CD8-positive, alpha-beta memory T cell (primary cell): ENCODE measurements around the gene MAGI1. TPM values are rescaled to one million over a fixed set of nuclear protein-coding genes. Genes with fewer than 3 reads are reported as not detected.

ENCODE experiments used
- CTCF ChIA-PET: fragments of 350-600 bp; sonication (Branson Sonifier 250); formaldehyde crosslinking; loops from one replicate; lab custom pipeline; 2021; ENCODE audit warnings: antibody characterized with exemption; lab: Charles Lee
- POLR2A ChIA-PET: fragments of 350-600 bp; sonication (Branson Sonifier 250); formaldehyde crosslinking; loops from one replicate; lab custom pipeline; 2021; ENCODE audit warnings: antibody characterized with exemption; lab: Charles Lee
- DNase-seq, 5 donors: peaks; one replicate each; pipeline versions ENCODE4 v3.0.0 to v3.0.0-alpha.2; 2020 to 2022; ENCODE audit warnings: mixed read lengths in 1 of 5
- H3K27ac ChIP-seq: one replicate; pipeline ENCODE4 v1.7.0; 2013; ENCODE audit warnings: low read depth, mild to moderate bottlenecking, low read length, moderate library complexity
- H3K27me3 ChIP-seq: 2 replicates; pipeline ENCODE4 v1.7.0; 2013; ENCODE audit warnings: low read length, mild to moderate bottlenecking; ENCODE audit not compliant: insufficient read depth, poor library complexity, severe bottlenecking
- H3K36me3 ChIP-seq: 2 replicates; pipeline ENCODE4 v1.7.0; 2013; ENCODE audit warnings: mild to moderate bottlenecking, low read length, moderate library complexity; ENCODE audit not compliant: insufficient read depth
- H3K4me1 ChIP-seq: 2 replicates; pipeline ENCODE4 v1.7.0; 2013; ENCODE audit warnings: mild to moderate bottlenecking, low read length, moderate library complexity; ENCODE audit not compliant: insufficient read depth
- H3K4me3 ChIP-seq: 2 replicates; pipeline ENCODE4 v1.7.0; 2013; ENCODE audit warnings: mild to moderate bottlenecking, low read length
- H3K9me3 ChIP-seq: 2 replicates; pipeline ENCODE4 v1.7.0; 2013; ENCODE audit warnings: mild to moderate bottlenecking, low read length
- H3K27ac Mint-ChIP-seq, 8 donors: one replicate each; pipeline ENCODE4 v1.8.0; 2020 to 2021; ENCODE audit warnings: mixed read lengths in 8 of 8, mild to moderate bottlenecking in 6 of 8, inconsistent platforms in 3 of 8, moderate library complexity in 3 of 8
- H3K27me3 Mint-ChIP-seq, 2 donors: one replicate each; pipeline ENCODE4 v1.8.0; 2020 to 2021; ENCODE audit warnings: mixed read lengths in 2 of 2, mild to moderate bottlenecking in 1 of 2, moderate library complexity in 1 of 2
- H3K36me3 Mint-ChIP-seq, 3 donors: one replicate each; pipeline ENCODE4 v1.8.0; 2020 to 2021; ENCODE audit warnings: mixed read lengths in 3 of 3, inconsistent platforms in 1 of 3, mild to moderate bottlenecking in 1 of 3
- H3K4me1 Mint-ChIP-seq, 3 donors: one replicate each; pipeline ENCODE4 v1.8.0; 2020 to 2021; ENCODE audit warnings: mixed read lengths in 3 of 3, inconsistent platforms in 1 of 3, mild to moderate bottlenecking in 1 of 3
- H3K4me3 Mint-ChIP-seq, 7 donors: one replicate each; pipeline ENCODE4 v1.8.0; 2020 to 2021; ENCODE audit warnings: mixed read lengths in 7 of 7, mild to moderate bottlenecking in 6 of 7, moderate library complexity in 4 of 7, inconsistent platforms in 2 of 7
- H3K9me3 Mint-ChIP-seq, 5 donors: one replicate each; pipeline ENCODE4 v1.8.0; 2020 to 2022; ENCODE audit warnings: mixed read lengths in 5 of 5, mild to moderate bottlenecking in 3 of 5, moderate library complexity in 2 of 5, inconsistent platforms in 1 of 5
- polyA plus RNA-seq: library from polyadenylated mRNA; unstranded; fragments of 300-500 nt; fragmentation: Illumina TruSeq; gene quantifications from one replicate; pipeline ENCODE4 v1.2.3, GENCODE V29; 2021
- total RNA-seq, 2 experiments: library from RNA; stranded (reverse); gene quantifications; one replicate each; pipeline ENCODE4 v1.2.3, GENCODE V29; 2021

The MAGI1 gene
- total and polyA plus RNA-seq, 3 experiments from 2014 or later = 0.15 to 0.42 TPM; not detected in 1

- Histone ChIP-seq H3K4me1 (no peaks in the 10 kb centered on the region), H3K36me3 (no peaks in the 10 kb centered on the region), H3K9me3 (no peaks in the 10 kb centered on the region), H3K27ac (no peak overlapping the region), H3K27me3 (no peaks in the 10 kb centered on the region), H3K4me3 (no peak overlapping the region)
- H3K36me3 Mint-ChIP-seq = no peaks in the 10 kb centered on the region
- no peak overlapping the region for H3K4me3 Mint-ChIP-seq
- H3K27me3 Mint-ChIP-seq = peaks cover 0 to 1% of the 10 kb centered on the region in 2 donors
- H3K27ac Mint-ChIP-seq = no peak overlapping the region
- ChIA-PET CTCF (no interaction called here), POLR2A (no interaction called here)
- no peak for DNase-seq
- H3K9me3 Mint-ChIP-seq = peaks cover 0 to 3% (median 0%) of the 10 kb centered on the region in 5 donors
- no peaks in the 10 kb centered on the region for H3K4me1 Mint-ChIP-seq
Measured at GRCh38 chr3:65401359-65402305, 637.1 kb downstream of the MAGI1 start.

GRCh38 chr3:65400899-65401298 is 637.8 kb downstream of the MAGI1 start:
- H3K4me1 ChIP-seq = no peaks in the 10 kb centered on the region
- Mint-ChIP-seq H3K27ac (no peak overlapping the region), H3K4me3 (no peak overlapping the region), H3K27me3 (peaks cover 0 to 1% of the 10 kb centered on the region in 2 donors), H3K4me1 (no peaks in the 10 kb centered on the region), H3K9me3 (peaks cover 0 to 3% (median 1%) of the 10 kb centered on the region in 5 donors), H3K36me3 (no peaks in the 10 kb centered on the region)
- CTCF ChIA-PET = no interaction called here
- H3K4me3 ChIP-seq = no peak overlapping the region
- H3K9me3 ChIP-seq = no peaks in the 10 kb centered on the region
- no peaks in the 10 kb centered on the region for H3K36me3 ChIP-seq
- no peak for DNase-seq
- POLR2A ChIA-PET = no interaction called here
- no peak overlapping the region for H3K27ac ChIP-seq
- H3K27me3 ChIP-seq = no peaks in the 10 kb centered on the region

GRCh38 chr3:65398953-65399352 is 639.8 kb downstream of the MAGI1 start:
- Histone ChIP-seq H3K27me3 (no peaks in the 10 kb centered on the region), H3K9me3 (no peaks in the 10 kb centered on the region), H3K36me3 (no peaks in the 10 kb centered on the region), H3K27ac (no peak overlapping the region), H3K4me3 (no peak overlapping the region), H3K4me1 (no peaks in the 10 kb centered on the region)
- POLR2A ChIA-PET = no interaction called here
- Mint-ChIP-seq H3K27me3 (peaks cover 0 to 1% of the 10 kb centered on the region in 2 donors), H3K4me3 (no peak overlapping the region), H3K4me1 (no peaks in the 10 kb centered on the region), H3K36me3 (no peaks in the 10 kb centered on the region), H3K27ac (no peak overlapping the region), H3K9me3 (peaks cover 0 to 10% (median 0%) of the 10 kb centered on the region in 5 donors)
- DNase-seq = no peak
- CTCF ChIA-PET = no interaction called here

- POLR2A ChIA-PET = no interaction called here
- Histone ChIP-seq H3K36me3 (no peaks in the 10 kb centered on the region), H3K9me3 (no peaks in the 10 kb centered on the region), H3K27me3 (no peaks in the 10 kb centered on the region), H3K27ac (no peak overlapping the region), H3K4me3 (no peak overlapping the region), H3K4me1 (no peaks in the 10 kb centered on the region)
- Mint-ChIP-seq H3K9me3 (peaks cover 0 to 11% (median 0%) of the 10 kb centered on the region in 5 donors), H3K27me3 (peaks cover 0 to 1% of the 10 kb centered on the region in 2 donors), H3K36me3 (no peaks in the 10 kb centered on the region), H3K27ac (no peak overlapping the region), H3K4me1 (no peaks in the 10 kb centered on the region), H3K4me3 (no peak overlapping the region)
- CTCF ChIA-PET = no interaction called here
- no peak for DNase-seq
Measured at GRCh38 chr3:65396078-65396477, 642.6 kb downstream of the MAGI1 start.

GRCh38 chr3:65391068-65391467 is 647.6 kb downstream of the MAGI1 start:
- H3K4me1 Mint-ChIP-seq = no peaks in the 10 kb centered on the region
- ChIA-PET POLR2A (no interaction called here), CTCF (no interaction called here)
- Histone ChIP-seq H3K9me3 (no peaks in the 10 kb centered on the region), H3K4me3 (no peak overlapping the region), H3K4me1 (no peaks in the 10 kb centered on the region), H3K27me3 (no peaks in the 10 kb centered on the region), H3K27ac (no peak overlapping the region), H3K36me3 (no peaks in the 10 kb centered on the region)
- no peak for DNase-seq
- H3K36me3 Mint-ChIP-seq = no peaks in the 10 kb centered on the region
- no peak overlapping the region for H3K4me3 Mint-ChIP-seq
- peaks cover 0 to 11% (median 3%) of the 10 kb centered on the region in 5 donors for H3K9me3 Mint-ChIP-seq
- H3K27ac Mint-ChIP-seq = no peak overlapping the region
- no peaks in the 10 kb centered on the region for H3K27me3 Mint-ChIP-seq

- Mint-ChIP-seq H3K4me3 (no peak overlapping the region), H3K9me3 (peaks cover 2 to 10% (median 4%) of the 10 kb centered on the region in 5 donors)
- CTCF ChIA-PET = no interaction called here
Measured at GRCh38 chr3:65385805-65386204, 652.9 kb downstream of the MAGI1 start.

GRCh38 chr3:65381496-65382010 is 657.2 kb downstream of the MAGI1 start:
- Histone ChIP-seq H3K36me3 (no peaks in the 10 kb centered on the region), H3K27ac (no peak overlapping the region), H3K4me1 (no peaks in the 10 kb centered on the region), H3K27me3 (no peaks in the 10 kb centered on the region), H3K9me3 (no peaks in the 10 kb centered on the region), H3K4me3 (no peak overlapping the region)
- DNase-seq = no peak
- CTCF ChIA-PET = no interaction called here
- Mint-ChIP-seq H3K4me1 (no peaks in the 10 kb centered on the region), H3K27me3 (no peaks in the 10 kb centered on the region), H3K4me3 (no peak overlapping the region), H3K36me3 (no peaks in the 10 kb centered on the region), H3K27ac (no peak overlapping the region), H3K9me3 (peaks cover 0 to 10% (median 6%) of the 10 kb centered on the region in 5 donors)
- POLR2A ChIA-PET = no interaction called here

More at GRCh38 chr3:65385805-65386204, 652.9 kb downstream of the MAGI1 start:
- H3K4me3 ChIP-seq = no peak overlapping the region
- H3K4me1 ChIP-seq = no peaks in the 10 kb centered on the region
- no peak overlapping the region for H3K27ac ChIP-seq
- Mint-ChIP-seq H3K27ac (no peak overlapping the region), H3K4me1 (no peaks in the 10 kb centered on the region), H3K36me3 (no peaks in the 10 kb centered on the region), H3K27me3 (no peaks in the 10 kb centered on the region)
- H3K27me3 ChIP-seq = no peaks in the 10 kb centered on the region
- H3K36me3 ChIP-seq = no peaks in the 10 kb centered on the region
- POLR2A ChIA-PET = no interaction called here
- H3K9me3 ChIP-seq = no peaks in the 10 kb centered on the region
- DNase-seq = no peak

GRCh38 chr3:65379223-65379622 is 659.5 kb downstream of the MAGI1 start:
- H3K9me3 Mint-ChIP-seq = peaks cover 0 to 9% (median 6%) of the 10 kb centered on the region in 5 donors
- Histone ChIP-seq H3K4me3 (no peak overlapping the region), H3K27me3 (no peaks in the 10 kb centered on the region), H3K4me1 (no peaks in the 10 kb centered on the region), H3K9me3 (no peaks in the 10 kb centered on the region), H3K36me3 (no peaks in the 10 kb centered on the region), H3K27ac (no peak overlapping the region)
- H3K4me3 Mint-ChIP-seq = no peak overlapping the region
- H3K36me3 Mint-ChIP-seq = no peaks in the 10 kb centered on the region
- H3K27me3 Mint-ChIP-seq = peaks cover 0 to 3% of the 10 kb centered on the region in 2 donors
- no peak for DNase-seq
- ChIA-PET CTCF (no interaction called here), POLR2A (no interaction called here)
- no peak overlapping the region for H3K27ac Mint-ChIP-seq
- no peaks in the 10 kb centered on the region for H3K4me1 Mint-ChIP-seq
